GM12874 (cell line): Measurements from ENCODE around the gene PRKD2.

Source experiments
- TF ChIP-seq, protein P1 (sequence below): IDR thresholded peaks from 2 replicates; pipeline ENCODE4 v1.5.1; 2011; ENCODE audit warnings: low read depth, mild to moderate bottlenecking, control low read depth, low read length, moderate library complexity; ENCODE audit not compliant: insufficient read depth

PRKD2 gene

DNA sequence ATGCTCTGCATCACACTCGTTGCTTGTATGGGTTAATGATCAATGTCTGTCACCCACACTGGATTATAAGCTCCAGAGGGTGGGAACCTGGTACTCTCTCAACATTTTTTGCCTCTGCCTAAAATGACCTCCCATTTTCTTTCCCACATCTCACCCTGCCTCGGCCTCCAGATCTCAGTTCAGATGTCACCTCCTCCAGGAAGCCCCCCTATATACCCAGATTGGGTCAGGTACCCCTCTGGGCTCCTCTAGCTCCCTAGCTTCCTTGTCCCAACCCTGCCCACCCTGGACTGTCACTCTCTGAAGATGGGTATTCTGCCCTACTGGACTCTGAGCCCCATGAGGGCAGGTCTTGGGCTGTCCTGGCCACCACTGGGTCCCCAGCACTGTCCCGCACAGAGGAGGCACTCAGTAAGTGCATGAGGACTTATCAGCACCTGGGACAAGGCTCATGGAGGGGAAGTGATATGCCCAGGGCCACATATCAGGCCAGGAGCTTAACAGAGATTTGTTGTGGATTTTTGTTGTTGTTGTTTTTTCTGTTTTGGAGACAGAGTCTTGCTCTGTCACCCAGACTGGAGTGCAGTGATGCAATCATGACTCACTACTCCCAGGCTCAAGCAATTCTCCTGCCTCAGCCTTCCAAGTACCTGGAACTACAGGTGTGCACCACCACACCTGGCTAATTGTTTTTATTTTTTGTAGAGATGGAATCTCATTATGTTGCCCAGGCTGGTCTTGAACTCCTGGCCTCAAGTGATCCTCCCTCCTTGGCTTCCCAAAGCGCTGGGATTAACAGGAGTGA is 23.8 kb downstream of the PRKD2 start:
- TF ChIP-seq, protein P1, sequence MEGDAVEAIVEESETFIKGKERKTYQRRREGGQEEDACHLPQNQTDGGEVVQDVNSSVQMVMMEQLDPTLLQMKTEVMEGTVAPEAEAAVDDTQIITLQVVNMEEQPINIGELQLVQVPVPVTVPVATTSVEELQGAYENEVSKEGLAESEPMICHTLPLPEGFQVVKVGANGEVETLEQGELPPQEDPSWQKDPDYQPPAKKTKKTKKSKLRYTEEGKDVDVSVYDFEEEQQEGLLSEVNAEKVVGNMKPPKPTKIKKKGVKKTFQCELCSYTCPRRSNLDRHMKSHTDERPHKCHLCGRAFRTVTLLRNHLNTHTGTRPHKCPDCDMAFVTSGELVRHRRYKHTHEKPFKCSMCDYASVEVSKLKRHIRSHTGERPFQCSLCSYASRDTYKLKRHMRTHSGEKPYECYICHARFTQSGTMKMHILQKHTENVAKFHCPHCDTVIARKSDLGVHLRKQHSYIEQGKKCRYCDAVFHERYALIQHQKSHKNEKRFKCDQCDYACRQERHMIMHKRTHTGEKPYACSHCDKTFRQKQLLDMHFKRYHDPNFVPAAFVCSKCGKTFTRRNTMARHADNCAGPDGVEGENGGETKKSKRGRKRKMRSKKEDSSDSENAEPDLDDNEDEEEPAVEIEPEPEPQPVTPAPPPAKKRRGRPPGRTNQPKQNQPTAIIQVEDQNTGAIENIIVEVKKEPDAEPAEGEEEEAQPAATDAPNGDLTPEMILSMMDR = no peak

DNA sequence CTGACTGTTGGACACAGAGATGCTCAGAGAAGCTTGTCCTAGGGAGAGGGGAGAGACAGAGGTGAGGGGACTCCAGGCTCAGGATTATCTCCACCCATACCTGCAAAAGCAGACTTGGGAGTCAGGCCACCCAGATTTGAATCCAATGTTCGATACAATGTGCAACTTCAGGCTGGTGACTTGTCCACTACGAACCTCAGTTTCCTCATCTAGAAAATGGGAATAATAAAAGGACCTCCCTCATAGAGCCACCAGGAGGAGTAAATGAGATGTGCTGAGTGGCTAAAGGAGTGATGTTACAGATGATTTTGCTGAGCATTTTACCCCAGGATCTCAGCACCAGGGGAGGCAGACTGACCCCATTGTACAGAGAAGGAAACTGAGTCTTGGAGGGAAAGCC is 25.0 kb downstream of the PRKD2 start:
- TF ChIP-seq, protein P1 = no peak

- TF ChIP-seq, protein P1 = no peak
These were observed 25.8 kb downstream of the PRKD2 start for GRCh38 chr19:46691104-46691503.

DNA sequence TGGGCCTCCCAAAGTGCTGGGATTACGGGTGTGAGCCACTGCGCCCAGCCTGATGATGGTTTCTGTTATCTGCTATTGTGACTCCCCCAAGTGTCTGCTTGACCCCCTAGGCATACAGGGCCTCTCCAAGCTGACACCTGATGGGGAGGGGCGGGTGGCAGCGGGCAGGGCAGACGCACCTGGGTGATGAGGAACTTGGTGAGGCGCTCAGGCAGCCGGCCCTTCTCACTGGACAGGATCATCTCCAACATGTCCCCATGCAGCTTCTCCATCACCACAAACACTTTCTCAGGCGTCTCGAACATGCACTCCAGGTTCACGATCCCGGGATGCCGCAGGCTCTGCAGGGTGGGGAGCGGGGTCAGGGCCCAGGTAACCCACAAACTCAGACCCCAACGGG is 27.6 kb downstream of the PRKD2 start:
- TF ChIP-seq, protein P1 = no peak

DNA sequence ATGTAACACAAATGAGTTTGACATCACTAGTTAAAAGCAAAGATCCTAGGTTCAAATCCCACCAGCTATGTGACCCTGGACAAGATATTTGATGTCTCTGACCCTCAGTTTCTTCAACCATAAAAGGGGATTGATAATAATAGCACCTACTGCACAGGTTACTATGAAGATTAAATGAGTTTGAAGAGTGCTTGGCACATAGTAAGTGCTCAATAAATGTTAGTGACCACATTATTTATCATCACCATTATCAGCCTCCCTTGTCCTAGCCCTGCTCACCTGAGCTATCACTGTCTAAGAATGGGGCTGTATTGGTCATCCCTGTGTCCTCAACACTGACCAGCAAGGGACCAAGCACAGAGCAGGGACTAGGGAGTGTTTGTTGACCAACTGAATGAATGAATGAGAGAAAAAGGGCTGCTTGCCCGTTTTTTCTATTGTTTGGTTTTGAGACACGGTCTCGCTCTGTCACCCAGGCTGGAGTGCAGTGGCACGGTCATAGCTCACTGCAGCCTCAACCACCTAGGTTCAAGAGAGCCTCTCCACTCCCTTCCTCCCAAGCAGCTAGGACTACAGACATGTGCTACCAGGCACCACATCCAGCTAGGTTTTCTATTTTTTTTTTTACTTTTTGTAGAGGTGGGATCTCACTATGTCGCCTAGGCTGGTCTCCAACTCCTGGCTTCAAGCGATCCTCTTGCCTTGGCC is 29.3 kb downstream of the PRKD2 start:
- TF ChIP-seq, protein P1 = no peak

GRCh38 chr19:46685189-46685588 is 31.7 kb downstream of the PRKD2 start:
- TF ChIP-seq, protein P1 = no peak

DNA sequence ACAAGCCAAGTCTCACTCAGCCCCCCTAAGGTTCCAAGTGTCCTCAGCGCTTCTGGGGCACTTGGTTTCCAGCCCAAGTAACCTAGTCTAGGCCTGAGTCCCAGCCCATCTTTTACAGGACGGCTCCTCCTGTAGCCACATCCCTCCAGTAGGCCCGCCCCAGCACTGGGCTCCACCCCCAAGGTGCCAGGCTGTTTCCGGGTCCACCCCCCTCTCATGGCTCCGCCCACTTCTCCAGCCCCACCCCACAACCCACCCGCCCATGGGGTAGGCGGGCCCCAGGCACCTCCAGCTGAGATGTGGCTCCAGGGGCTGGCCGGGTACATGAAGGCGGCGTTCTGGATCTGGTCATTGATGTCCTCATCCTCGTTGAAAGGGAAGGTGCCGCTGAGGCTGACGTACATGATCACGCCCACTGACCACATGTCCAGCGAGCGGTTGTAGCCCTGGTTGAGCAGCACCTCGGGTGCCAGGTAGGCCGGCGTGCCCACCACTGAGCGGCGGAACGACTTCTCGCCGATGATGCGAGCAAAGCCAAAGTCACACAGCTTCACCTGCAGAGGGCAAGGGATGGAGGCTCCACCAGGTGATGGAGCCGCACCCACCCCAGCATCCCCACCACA is 38.7 kb downstream of the PRKD2 start:
- TF ChIP-seq, protein P1 = no peak
